ENCODE measurements around the gene DYNC1LI2.
"Not testable (repeated sequence)": the region's sequence is repeated elsewhere in the genome, so short reads cannot be mapped to it uniquely, and the experiment has no call there.

The DYNC1LI2 gene

GRCh38 chr16:66696669-66697630 lies 54.5 kb downstream of the DYNC1LI2 start, which contains the start of gene CMTM4:
TSS of gene CMTM4 (minus strand) at chr16:66696743. CDS start at chr16:66696525, 218 bp downstream.
- peak; percentile 58 to 59 for DNase-seq (ENCODE audit: low read depth in 2 of 2)

DNA sequence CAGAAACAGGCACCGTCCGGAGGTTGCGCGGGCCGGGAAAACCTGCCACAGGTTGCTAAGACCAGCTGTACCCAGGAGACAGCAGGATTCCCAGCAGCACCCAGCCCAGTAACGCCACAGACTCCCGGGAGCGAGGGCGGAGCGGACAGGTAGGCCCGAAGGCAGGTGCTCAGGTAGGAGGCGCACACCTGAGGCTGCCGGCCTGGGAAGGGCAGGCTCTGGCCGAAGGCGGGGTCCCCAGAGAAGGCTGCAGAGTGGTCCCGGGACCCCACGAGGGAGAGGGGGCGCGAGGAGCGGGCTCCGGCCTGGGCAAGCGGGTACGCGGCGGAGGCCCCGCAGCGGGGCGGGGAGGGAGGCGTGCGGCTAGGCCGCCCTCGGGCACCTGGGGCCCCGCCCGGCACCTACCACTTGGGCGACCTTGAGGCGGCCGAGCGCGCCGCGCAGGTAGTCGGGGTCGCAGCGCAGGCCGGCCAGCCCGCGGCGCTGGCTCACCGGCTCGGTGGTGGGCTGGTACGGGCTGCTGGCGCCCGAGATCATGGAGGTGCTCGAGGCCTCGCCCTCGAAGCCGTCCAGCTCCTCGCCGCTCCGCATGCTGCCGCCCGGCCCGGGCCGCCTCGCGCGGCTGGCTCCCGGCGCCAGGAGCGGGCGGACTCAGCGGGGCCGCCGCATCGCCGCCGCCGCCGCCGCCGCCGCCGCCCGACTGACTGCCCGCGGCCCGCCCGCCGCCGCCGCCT lies 55.3 kb downstream of the DYNC1LI2 start:
- DNase-seq (ENCODE audit: low read depth in 2 of 2): no peak

DNA sequence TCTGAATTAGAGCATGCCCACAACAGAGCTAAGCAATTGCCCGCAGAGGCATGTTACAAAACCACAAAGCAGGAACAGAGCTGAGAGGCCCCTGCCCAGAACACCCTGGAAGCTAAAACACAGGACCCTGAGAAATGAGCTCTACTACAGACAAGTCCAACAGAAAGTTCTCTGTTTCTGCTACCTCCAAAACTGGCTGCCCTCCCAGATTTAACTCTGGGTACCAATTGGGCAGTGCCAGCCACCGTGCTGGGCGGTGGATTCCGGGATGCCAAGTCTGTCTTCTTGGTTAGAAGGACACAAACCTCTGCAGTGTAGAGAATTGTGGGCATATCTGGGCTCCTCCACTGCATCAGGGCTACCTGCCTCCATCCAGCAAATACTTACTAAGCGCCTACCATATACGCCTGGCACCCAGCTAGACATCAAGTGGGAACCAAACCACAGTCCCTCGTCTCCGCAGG lies 55.9 kb downstream of the DYNC1LI2 start:
- DNase-seq (ENCODE audit: low read depth in 2 of 2): no peak

DNA sequence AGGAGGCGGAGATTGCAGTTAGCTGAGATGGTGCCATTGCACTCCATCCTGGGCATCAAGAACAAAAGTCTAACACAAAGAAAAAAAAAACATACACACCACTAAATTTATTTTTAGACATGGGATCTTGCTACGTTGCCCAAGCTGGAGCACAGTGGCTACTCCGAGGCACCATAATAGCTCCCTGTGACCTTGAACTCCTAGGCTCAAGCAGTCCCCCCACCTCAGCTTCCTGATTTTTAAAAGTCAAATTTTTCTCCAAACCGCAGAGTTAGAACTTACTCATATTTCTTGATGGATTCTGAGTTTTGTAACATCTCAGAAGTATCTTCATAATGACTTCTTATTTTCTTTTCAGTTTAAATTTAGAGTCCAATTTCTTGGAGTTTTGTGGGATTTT lies 58.3 kb downstream of the DYNC1LI2 start:
- no peak for DNase-seq (ENCODE audit: low read depth in 2 of 2)

DNA sequence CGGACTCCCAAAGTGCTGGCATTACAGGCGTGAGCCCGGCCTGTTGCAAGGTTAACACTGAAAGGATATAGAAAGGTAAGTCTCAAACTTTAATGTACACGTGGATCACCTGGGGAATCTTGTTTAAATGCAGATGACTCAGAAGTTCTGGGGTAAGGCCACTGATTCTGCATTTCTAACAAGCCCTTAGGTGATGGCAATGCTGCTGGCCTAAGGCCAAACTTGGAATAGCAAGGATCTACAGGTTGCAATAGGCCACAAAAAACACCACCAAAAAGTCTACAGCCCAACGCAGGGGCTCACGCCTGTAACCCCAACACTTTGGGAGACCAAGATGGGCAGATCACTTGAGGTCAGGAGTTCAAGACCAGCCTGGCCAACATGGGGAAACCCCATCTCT lies 59.1 kb downstream of the DYNC1LI2 start:
- DNase-seq (ENCODE audit: low read depth in 2 of 2): no peak

GRCh38 chr16:66691234-66691633 lies 60.2 kb downstream of the DYNC1LI2 start:
- DNase-seq (ENCODE audit: low read depth in 2 of 2): no peak

GRCh38 chr16:66690106-66690847 lies 61.1 kb downstream of the DYNC1LI2 start:
- no peak for DNase-seq (ENCODE audit: low read depth in 2 of 2)

GRCh38 chr16:66689282-66689681 lies 62.1 kb downstream of the DYNC1LI2 start:
- no peak for DNase-seq (ENCODE audit: low read depth in 2 of 2)

DNA sequence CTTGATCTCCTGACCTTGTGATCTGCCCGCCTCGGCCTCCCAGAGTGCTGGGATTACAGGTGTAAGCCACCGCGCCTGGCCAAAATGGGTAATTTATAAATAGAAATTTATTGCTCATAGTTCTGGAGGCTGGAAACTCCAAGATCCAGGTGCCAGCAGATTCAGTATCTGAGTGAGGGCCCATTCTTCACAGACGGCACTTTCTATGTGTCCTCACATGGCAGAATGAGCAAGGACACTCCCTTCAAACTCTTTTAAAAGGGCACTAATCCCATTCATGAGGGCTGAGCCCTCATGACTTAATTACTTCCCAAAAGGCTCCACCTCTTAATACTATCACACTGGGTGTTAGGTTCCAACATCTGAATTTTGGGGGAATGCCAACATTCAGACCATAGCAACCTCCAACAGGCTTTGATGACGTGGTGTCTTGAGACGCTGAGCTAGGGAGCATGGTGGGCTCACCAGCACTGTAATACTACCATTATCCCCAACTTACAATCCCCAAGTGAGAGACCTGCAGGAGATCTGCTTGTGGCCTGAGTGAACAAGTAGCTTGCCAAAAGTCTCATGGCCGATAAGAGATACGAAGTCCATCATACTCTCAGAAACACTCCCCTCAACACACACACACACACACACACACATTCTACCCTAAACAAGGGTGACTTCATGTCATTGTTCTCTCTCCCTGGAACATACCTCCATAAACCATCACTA lies 63.3 kb downstream of the DYNC1LI2 start:
- DNase-seq (ENCODE audit: low read depth in 2 of 2): no peak

DNA sequence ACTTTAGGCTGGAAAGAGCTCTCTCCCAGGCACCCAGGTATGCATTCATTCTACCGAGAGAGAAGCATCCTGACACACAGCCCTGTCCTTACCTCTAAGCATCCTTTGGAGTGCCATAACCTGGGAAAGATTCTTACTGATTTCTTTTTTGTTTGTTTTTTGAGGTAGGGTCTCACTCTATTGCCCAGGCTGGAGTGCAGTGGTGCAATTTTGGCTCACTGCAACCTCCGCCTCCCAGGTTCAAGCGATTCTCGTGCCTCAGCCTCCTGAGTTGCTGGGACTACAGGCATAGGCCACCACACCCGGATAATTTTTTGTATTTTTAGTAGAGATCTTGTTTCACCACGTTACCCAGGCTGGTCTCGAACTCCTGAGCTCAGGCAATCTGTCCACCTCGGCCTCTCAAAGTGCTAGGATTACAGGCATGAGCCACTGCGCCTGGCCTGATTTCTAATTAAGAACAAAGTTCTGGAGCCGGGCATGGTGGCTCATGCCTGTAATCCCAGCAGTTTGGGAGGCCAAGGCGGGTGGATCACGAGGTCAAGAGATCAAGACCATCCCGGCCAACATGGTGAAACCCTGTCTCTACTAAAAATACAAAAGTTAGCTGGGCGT lies 65.8 kb downstream of the DYNC1LI2 start:
- DNase-seq (ENCODE audit: low read depth in 2 of 2): not testable (repeated sequence)

- DNase-seq (ENCODE audit: low read depth in 2 of 2): no peak
Observed at GRCh38 chr16:66682271-66682670, 69.1 kb downstream of the DYNC1LI2 start.

GRCh38 chr16:66681676-66682075 lies 69.7 kb downstream of the DYNC1LI2 start:
- no peak for DNase-seq (ENCODE audit: low read depth in 2 of 2)

DNA sequence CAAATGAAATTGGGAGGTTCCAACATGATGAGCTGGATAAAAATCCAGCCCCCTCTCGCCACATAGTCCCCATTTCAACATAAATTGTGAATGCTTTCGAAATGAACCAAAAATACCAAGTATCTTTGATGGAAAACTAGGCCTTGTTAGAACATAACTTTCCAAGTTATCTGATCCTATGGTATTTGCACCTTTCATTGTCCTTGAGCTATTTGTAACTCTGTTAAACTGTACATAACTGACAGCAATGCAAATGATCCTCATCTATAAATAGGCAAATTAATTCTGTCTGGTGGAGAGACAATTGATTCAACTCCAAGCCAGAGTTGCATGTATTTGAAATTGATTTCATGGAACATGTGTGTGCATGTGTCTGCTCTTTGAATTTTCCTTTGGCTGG lies 73.1 kb downstream of the DYNC1LI2 start:
- DNase-seq (ENCODE audit: low read depth in 2 of 2): no peak

GRCh38 chr16:66677836-66678235 lies 73.6 kb downstream of the DYNC1LI2 start:
- no peak for DNase-seq (ENCODE audit: low read depth in 2 of 2)

GRCh38 chr16:66677179-66677578 lies 74.2 kb downstream of the DYNC1LI2 start:
- no peak for DNase-seq (ENCODE audit: low read depth in 2 of 2)

GRCh38 chr16:66676599-66676998 lies 74.8 kb downstream of the DYNC1LI2 start:
- no peak for DNase-seq (ENCODE audit: low read depth in 2 of 2)

DNA sequence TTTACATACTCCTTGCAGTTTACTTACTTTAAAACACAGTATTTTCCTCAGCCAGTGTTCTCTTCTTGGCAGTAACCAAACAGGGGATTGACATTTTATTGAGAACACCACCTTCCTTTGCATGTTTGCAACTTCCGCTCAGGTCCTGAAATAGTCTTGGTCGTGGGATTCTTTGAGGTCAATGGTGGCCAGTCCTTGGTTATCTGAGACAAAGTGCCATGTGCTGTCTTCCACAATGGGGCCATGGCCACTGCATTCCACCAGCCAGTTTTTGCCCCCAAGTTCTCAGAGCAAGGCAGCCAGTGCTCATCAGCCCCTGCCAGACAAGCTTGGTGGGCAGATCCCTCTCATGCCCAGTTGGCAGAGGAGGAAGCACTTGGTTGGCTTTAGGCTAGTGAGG lies 77.7 kb downstream of the DYNC1LI2 start:
- DNase-seq (ENCODE audit: low read depth in 2 of 2): no peak
